ENCODE results near the gene FSTL4. TPM values are rescaled to one million over a fixed set of nuclear protein-coding genes. Genes with fewer than 3 reads are reported as not detected.

Gene FSTL4
- total RNA-seq, 1 experiment from 2014 or later: 0.12 TPM

DNA sequence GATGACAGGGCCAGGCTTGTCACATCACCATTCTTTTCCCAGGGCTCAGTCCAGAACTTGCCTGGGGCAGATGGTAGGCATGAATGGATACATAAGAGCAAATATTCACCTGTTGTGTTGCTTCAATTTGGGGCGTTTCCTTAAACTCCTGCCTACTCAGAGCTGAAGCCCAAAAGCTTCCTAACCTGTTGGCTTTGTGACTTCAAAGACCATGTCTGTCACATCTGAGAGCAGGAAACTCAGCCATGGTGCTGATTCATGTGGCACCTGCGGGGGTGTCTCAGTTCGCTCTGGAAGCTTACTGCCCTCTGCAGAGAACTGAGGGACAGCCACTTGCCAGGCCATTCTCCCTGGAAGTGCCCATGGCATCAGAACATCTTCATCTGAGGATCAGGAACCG is 313.9 kb downstream of the FSTL4 start:
- no peak for DNase-seq (ENCODE audit: unreplicated experiment)
- BruUV-seq (replicated peaks): no TSS peak
- H3K36me3 Mint-ChIP-seq (ENCODE audit: insufficient read depth, unreplicated experiment): no peaks in the 10 kb centered on the region
- H3K27ac Mint-ChIP-seq (ENCODE audit: low read depth, unreplicated experiment): no peak overlapping the region
- H3K4me3 Mint-ChIP-seq (ENCODE audit: unreplicated experiment): no peak overlapping the region
- intact Hi-C loops (cut with micrococcal nuclease): loop anchor here (10.0 kb wide), 1 partner anchor 166 kb away; no protein-coding TSS in a partner anchor
- peaks cover 27% of the 10 kb centered on the region for H3K27me3 Mint-ChIP-seq (ENCODE audit: insufficient read depth, unreplicated experiment)
- ChIA-PET POLR2A (interaction anchor here (0.7 to 0.9 kb wide), 2 partner anchors 13 to 149 kb away, joined by 3 read pairs; no protein-coding TSS in a partner anchor), CTCF (interaction anchor here (0.5 to 0.7 kb wide), 2 partner anchors 125 to 571 kb away, joined by 3 read pairs; no protein-coding TSS in a partner anchor)
- H3K4me1 Mint-ChIP-seq (ENCODE audit: insufficient read depth, unreplicated experiment): no peaks in the 10 kb centered on the region
- no peaks in the 10 kb centered on the region for H3K9me3 Mint-ChIP-seq (ENCODE audit: unreplicated experiment)
- TF ChIP-seq CTCF (IDR thresholded peaks at IDR 0.05; ENCODE audit: unreplicated experiment): no peak

DNA sequence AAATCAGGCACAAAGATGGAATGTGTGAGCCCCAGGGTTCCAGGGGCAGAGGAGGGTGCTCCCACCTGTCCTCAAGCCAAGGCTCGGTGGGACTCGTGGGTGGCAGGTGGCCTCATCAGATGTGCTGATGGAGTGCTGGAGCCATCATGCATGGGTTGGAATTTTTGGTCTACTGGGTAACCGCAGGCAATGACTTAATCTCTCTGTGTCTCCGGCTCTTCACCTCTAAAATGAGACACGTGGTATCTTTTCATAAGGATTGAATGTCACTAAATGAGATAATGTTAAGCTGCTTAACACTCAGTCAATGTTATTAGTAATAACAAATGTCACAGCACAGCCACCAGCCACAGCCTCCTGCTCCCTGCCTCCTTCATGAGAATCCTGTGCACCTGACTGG is 315.0 kb downstream of the FSTL4 start:
- no peak overlapping the region for H3K4me3 Mint-ChIP-seq (ENCODE audit: unreplicated experiment)
- no peak overlapping the region for H3K27ac Mint-ChIP-seq (ENCODE audit: low read depth, unreplicated experiment)
- intact Hi-C loops (cut with micrococcal nuclease): loop anchor here (10.0 kb wide), 1 partner anchor 168 kb away; no protein-coding TSS in a partner anchor
- no peak for TF ChIP-seq CTCF (IDR thresholded peaks at IDR 0.05; ENCODE audit: unreplicated experiment)
- CTCF ChIA-PET: interaction anchor here (0.6 to 1.2 kb wide), 3 partner anchors 120 to 478 kb away, joined by 3 to 5 read pairs (median 3); no protein-coding TSS in a partner anchor
- no peaks in the 10 kb centered on the region for H3K36me3 Mint-ChIP-seq (ENCODE audit: insufficient read depth, unreplicated experiment)
- no TSS peak for BruUV-seq (replicated peaks)
- peaks cover 3% of the 10 kb centered on the region for H3K4me1 Mint-ChIP-seq (ENCODE audit: insufficient read depth, unreplicated experiment)
- no peaks in the 10 kb centered on the region for H3K9me3 Mint-ChIP-seq (ENCODE audit: unreplicated experiment)
- H3K27me3 Mint-ChIP-seq (ENCODE audit: insufficient read depth, unreplicated experiment): peaks cover 16% of the 10 kb centered on the region
- POLR2A ChIA-PET: interaction anchor here (0.6 kb wide), 1 partner anchor 442 kb away, joined by 3 read pairs; no protein-coding TSS in a partner anchor
- no peak for DNase-seq (ENCODE audit: unreplicated experiment)

DNA sequence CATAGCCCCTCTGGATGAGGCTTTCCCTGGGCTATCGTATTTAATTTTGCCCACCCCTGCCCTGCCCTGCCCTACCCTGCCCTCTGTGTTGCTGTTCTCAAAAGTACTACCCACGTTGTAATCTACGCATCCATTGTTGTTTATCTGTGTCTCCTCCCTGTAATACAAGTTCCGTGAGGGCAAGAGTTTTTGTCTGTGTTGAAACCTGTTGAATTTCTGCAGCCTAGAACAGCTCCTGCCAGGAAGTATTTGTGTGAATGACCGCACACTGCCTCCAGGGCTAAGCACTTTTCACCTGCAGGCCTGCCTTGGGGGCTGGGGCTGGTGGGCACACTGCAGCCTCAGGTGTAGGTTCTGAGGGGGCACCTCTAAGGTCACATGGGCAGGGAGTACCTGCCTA is 315.7 kb downstream of the FSTL4 start:
- Mint-ChIP-seq H3K27ac (ENCODE audit: low read depth, unreplicated experiment) (no peak overlapping the region), H3K9me3 (ENCODE audit: unreplicated experiment) (no peaks in the 10 kb centered on the region), H3K36me3 (ENCODE audit: insufficient read depth, unreplicated experiment) (no peaks in the 10 kb centered on the region), H3K4me3 (ENCODE audit: unreplicated experiment) (no peak overlapping the region), H3K4me1 (ENCODE audit: insufficient read depth, unreplicated experiment) (peaks cover 6% of the 10 kb centered on the region), H3K27me3 (ENCODE audit: insufficient read depth, unreplicated experiment) (peaks cover 9% of the 10 kb centered on the region)
- intact Hi-C loops (cut with micrococcal nuclease): loop anchor here (10.0 kb wide), 1 partner anchor 168 kb away; no protein-coding TSS in a partner anchor
- BruUV-seq (replicated peaks): no TSS peak
- TF ChIP-seq CTCF (IDR thresholded peaks at IDR 0.05; ENCODE audit: unreplicated experiment): no peak
- POLR2A ChIA-PET: interaction anchor here (0.6 to 1.5 kb wide), 2 partner anchors 67 to 442 kb away, joined by 3 to 7 read pairs; no protein-coding TSS in a partner anchor
- DNase-seq (ENCODE audit: unreplicated experiment): no peak
- CTCF ChIA-PET: interaction anchor here (1.1 kb wide), 1 partner anchor 21 kb away, joined by 4 read pairs; no protein-coding TSS in a partner anchor

DNA sequence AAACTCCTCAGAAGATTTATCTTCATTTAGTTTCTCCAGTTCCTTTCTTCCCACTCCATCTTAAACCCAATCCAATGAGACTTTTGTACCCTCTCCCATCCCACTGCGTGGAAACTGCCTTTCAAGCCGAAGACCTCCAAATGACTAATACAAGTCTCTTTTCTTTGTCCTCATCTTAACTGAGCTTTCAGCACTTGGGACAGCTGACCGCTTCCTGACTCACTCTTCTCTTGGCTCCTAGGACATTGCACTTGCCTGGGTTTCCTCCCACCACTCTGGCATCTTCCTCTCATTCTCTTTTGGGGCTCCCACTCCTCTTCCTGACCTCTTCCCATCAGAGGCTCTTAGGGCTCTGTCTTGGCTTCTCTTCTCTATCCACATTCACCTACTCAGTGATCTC is 316.8 kb downstream of the FSTL4 start:
- POLR2A ChIA-PET: interaction anchor here (0.7 to 1.5 kb wide), 3 partner anchors 10 to 66 kb away, joined by 3 to 7 read pairs (median 4); no protein-coding TSS in a partner anchor
- Mint-ChIP-seq H3K27me3 (ENCODE audit: insufficient read depth, unreplicated experiment) (no peaks in the 10 kb centered on the region), H3K4me1 (ENCODE audit: insufficient read depth, unreplicated experiment) (peaks cover 17% of the 10 kb centered on the region), H3K9me3 (ENCODE audit: unreplicated experiment) (no peaks in the 10 kb centered on the region), H3K4me3 (ENCODE audit: unreplicated experiment) (no peak overlapping the region), H3K27ac (ENCODE audit: low read depth, unreplicated experiment) (no peak overlapping the region), H3K36me3 (ENCODE audit: insufficient read depth, unreplicated experiment) (no peaks in the 10 kb centered on the region)
- intact Hi-C loops (cut with micrococcal nuclease): loop anchor here (10.0 kb wide), 1 partner anchor 169 kb away; no protein-coding TSS in a partner anchor
- TF ChIP-seq CTCF (IDR thresholded peaks at IDR 0.05; ENCODE audit: unreplicated experiment): no peak
- BruUV-seq (replicated peaks): no TSS peak
- peak; percentile 40 for DNase-seq (ENCODE audit: unreplicated experiment)
- CTCF ChIA-PET: interaction anchor here (0.7 to 1.2 kb wide), 4 partner anchors 22 to 574 kb away, joined by 3 to 4 read pairs (median 4); no protein-coding TSS in a partner anchor
